Stimulated activated CD4-positive, alpha-beta T cell treated with anti-CD3 and anti-CD28 coated beads, Interleukin-4, amount 100 ng/mL, for 48 hours (primary cell): ENCODE measurements around the gene TBC1D3H.
"Not testable (repeated sequence)": the region's sequence is repeated elsewhere in the genome, so short reads cannot be mapped to it uniquely, and the experiment has no call there.

Source experiments
- DNase-seq, 2 donors: peaks; one replicate each; pipeline ENCODE4 v3.0.0-alpha.2; 2020; ENCODE audit warnings: low read depth in 2 of 2

The TBC1D3H gene

GRCh38 chr17:36388385-36389245, at the start of gene TBC1D3H:
TSS of gene TBC1D3H (minus strand) at chr17:36388435. CDS start at chr17:36386895, 1,540 bp downstream.
- not testable (repeated sequence) for DNase-seq

GRCh38 chr17:36428891-36429290, 40.7 kb upstream of the TBC1D3H start:
- not testable (repeated sequence) for DNase-seq

GRCh38 chr17:36415180-36415941, 27.1 kb upstream of the TBC1D3H start:
- DNase-seq = not testable (repeated sequence)

- not testable (repeated sequence) for DNase-seq
Observed at GRCh38 chr17:36390943-36391645, 2.9 kb upstream of the TBC1D3H start.

GRCh38 chr17:36375938-36376337, 12.3 kb downstream of the TBC1D3H start:
- DNase-seq = not testable (repeated sequence)

GRCh38 chr17:36362496-36362895, 25.7 kb downstream of the TBC1D3H start:
- DNase-seq = not testable (repeated sequence)
